Activated CD8-positive, alpha-beta memory T cell treated with anti-CD3 and anti-CD28 coated beads, Interleukin-2, amount 50 U/mL, for 24 hours (primary cell): ENCODE measurements around the gene IMP3.

ENCODE experiments used
- DNase-seq: peaks from one replicate; pipeline ENCODE4 v3.0.0-alpha.2; 2020; ENCODE audit errors: extremely low read depth

The IMP3 gene

DNA sequence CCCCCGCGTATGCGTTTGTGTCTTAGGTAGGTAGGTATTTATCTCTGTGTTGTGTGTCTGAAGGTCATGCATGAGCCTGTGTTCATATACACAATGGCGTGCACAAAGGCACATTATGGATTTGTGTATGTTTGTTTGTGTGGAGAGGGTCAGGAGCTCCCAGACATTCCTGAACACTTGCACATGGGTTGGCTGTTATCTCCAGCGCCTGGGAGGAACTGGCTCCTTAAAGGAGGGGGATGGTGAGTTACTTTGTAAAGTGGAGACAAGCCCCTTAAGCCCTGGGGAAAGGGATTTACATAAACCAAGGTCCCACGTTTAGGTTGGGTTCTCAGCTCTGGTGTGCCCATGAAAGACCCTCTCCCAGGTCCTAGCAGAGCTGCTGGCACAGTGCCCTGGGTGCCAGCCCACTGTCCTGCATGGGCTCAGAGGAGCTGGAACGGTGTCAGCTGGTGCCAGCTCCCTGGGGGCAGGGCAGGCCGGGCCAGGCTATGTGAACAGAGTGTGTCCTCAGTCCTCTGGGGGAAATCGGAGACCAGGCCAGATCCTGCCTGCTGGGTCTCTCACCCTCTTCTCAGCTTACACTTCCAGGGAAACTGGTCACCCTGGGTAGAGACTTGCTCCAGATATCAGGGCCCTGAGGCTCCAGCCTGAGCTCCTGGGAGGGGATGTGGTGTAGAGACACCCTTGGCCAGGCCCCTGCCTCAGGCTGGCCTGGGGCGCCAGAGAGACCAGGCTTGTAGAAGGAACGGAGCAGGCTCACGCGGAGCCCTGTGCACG is 32.8 kb upstream of the IMP3 start:
- no peak for DNase-seq

DNA sequence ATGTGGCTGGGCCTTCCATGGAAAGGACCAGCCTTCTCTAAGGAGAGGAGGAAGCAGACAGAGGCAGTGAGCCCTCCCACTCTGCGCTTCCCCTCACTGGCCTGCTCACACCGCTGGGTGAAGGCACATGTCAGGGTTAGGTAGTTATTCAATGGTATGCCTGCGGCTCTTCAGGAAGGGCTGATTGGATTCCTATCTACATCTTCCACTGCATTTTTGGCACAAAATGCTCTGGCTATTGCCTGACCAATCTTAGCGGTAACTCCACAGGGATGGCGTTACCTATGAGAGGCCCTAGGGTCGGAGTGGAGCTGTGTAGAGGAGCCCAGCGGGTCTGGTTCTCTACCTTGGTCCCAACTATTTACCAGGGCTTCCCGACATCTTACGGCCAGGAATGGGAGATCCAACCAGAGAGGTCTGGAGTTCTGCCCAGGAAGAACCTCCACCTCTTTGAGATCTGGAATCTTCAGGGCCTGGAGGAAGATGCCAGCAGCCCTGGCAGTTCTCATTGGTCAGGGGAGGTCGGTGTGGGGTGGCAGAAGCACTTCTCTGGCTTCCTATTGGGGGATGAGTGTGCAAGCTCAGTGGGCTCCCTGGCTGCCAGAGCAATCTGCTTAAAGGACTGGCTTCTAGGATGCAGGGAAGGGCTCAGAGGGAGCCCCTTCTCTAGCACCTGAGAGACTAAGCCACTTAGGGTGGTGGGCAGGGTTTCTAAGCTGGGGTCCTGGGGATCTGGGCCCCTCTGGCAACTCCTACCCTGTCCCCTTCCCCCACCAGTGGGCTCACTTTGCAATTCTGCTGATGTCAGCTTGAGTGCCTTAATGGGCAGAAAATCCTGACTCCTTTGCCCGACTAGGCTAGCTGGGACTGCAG is 31.9 kb upstream of the IMP3 start:
- DNase-seq: no peak

DNA sequence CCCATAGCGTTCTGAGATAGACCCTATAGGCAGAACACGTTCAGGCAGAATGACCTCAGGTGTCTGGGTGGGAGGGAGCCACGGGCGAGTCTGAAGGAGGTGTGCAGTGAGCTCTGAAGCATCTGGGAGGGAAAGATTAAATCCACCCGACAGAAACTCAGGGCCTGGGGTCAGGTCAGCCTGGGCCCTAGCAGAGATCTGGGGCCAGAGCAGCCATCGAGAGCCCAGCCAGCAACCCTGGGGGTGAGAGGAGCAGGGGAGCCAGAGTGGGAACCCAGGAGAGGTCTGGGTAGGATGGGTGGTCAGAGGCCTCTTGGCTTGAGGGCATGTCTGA is 29.8 kb upstream of the IMP3 start:
- no peak for DNase-seq

DNA sequence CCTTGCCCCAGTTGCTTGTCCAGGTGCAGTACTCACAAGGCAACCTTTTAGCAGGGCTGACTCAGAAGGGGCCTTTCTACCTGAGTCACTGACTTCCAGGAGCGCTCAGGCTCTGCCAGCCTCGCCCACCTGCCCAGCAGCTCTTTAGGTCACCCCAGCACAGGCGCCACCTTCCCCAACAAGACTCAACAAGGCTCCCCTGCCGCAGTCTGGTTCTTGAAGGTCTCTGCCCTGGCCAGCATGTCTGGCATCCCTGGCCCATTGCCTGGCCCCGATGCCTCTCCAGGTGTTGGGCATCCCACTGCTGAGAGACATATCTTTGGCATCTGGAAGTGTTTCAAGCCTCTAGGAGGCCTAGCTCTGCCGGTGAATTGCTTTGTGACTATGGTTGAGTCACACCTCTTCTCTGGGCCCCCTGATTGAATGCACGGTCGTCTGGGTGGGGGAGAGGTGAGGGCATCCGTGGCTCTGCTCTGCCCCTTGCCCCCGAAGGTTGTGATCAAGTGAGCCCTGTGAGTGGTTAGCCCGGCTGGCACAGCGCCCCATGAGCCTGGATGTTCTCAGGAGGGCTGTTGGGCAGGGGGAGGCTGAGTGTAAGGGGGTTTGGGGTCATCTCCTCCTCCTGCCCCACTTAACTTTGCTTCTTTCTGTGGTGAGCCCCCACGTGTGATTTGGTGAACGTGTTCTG is 29.3 kb upstream of the IMP3 start:
- DNase-seq: no peak

DNA sequence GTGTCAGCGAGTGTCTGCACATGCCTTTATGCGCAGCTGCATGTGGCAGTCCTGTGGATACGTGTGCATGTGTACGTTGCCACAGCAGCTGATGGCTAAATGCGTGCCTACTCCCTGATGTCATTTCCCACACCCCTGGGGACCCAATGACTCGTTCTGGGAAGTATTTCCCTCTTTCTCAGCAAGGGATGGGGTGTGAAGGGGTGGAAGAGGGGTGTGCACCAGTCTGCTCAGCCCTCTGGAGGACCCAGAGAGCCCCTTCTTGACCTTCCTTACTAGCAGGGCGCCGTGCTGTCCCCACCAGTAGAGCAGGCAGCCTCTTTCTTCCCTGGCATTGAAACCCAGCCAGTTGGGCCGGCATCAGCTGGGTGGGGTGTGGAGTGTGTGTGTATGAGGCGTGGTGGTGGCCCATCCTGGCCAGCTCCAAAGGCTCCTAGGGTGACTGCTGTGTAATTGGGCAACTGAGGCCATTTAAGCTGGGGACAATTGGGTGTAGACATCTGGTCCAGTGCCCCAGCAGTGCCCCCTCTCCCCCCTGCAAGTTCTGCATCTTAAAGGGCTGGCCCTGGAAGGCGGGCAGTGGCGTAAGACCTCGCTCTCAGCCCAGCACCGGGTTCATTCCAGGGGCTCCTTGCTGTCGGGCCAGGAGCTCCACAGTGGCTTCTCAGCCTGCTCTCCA is 26.9 kb upstream of the IMP3 start:
- DNase-seq: no peak

DNA sequence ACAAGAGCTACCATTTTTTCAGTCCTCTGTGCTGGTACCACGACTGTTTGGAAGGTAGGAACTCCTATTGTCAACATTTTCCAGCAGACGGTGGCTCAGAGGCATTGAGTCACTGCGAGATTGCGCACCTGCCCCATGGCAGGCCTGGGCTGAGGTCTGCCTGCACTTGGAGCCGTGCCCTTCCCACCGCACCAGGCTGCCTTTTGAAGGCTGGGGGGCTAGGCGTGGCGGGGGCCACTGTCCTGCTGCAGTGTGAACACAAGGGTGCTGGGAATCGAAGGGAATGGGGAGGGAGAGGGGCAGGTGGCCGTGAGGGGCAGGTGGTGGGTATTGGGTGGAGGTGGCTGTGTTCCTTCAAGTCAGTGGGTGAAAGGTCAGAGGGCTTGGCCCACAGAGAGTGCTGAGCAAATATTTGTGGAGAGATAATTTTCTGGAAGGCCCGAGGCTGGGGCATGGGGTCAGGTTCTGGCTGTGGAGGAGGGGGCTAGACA is 24.0 kb upstream of the IMP3 start:
- DNase-seq: no peak

DNA sequence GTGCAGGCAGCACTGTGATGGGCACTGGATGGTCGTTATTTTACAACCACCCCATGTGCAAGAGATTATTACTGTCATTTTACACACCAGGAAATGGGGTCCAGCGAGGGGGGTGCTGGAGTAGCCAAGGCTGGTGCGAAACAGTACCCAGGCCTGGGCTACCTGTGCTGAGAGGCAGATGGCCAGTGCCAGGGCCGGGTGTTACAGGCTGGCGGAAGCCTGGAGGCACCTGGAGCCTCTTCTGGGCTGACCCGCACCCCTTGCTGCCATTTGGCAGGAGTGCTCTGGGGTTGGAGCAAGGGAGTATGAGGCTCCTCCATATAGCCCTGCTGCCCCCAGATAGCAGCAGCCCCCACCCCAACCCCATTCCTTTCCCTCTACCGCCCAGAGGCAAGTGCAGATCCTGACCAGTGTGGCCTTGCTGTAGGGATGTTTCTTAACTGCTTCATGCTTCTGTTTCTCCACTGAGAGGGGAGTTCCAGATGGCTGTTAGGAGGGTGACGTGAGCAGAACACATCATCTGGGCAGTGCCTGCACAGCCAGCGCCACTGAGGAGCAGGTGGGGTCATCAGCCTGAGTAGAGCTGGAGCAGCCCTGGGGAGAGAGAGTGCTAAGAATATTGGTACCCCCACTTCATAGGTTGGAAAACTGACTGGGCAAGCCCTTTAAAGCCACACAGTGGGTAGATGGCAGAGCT is 22.9 kb upstream of the IMP3 start:
- DNase-seq: no peak

DNA sequence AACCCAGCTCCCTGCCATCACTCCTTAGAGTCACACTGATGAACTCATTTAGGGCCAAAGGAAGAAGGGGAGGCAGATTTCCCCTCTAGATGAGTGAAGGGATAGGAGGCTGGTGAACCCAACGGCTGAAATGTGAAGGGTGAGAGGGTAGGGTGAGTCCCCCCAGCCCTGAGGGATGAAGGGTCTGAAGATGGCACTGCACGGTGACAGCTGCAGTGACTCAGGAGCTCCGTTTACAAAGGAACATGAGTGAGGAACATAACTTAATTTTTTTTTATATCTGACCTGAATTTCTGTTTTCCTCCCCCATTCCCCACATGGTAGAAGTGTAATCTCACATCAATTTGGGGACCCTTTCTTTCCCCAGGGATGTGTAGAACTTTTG is 21.7 kb upstream of the IMP3 start:
- DNase-seq: no peak

DNA sequence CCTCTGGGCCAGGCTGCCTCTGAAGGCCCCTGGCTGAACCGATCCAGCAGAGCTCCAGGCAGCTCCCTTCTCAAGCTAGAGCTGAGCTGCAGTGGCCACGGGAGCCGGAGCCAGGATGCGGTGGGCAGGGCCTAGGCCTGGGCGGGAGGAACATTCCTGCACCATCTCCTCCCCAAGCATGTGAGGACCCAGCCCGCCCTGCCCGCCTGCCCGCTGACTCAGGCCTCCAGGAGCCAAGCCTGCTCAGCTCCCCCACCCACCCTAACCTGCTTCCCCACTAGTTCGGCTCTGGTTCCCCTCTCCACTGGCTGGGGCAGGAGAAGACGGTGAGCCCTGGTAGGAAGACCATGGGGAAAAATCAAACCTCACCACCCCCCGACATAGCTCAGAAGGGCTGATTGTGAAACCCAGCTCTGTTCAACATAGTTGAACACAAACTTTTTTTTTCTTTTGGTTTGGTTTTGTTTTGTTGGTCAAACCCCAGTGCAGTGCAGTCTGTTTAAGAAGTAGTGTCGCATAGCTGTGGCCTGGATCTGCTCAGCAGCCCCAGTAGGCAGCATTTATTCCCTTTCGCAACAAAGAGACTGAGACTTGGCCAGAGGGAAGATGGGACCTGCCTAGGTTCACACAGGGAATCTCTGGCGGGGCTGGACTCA is 21.2 kb upstream of the IMP3 start:
- DNase-seq: no peak

DNA sequence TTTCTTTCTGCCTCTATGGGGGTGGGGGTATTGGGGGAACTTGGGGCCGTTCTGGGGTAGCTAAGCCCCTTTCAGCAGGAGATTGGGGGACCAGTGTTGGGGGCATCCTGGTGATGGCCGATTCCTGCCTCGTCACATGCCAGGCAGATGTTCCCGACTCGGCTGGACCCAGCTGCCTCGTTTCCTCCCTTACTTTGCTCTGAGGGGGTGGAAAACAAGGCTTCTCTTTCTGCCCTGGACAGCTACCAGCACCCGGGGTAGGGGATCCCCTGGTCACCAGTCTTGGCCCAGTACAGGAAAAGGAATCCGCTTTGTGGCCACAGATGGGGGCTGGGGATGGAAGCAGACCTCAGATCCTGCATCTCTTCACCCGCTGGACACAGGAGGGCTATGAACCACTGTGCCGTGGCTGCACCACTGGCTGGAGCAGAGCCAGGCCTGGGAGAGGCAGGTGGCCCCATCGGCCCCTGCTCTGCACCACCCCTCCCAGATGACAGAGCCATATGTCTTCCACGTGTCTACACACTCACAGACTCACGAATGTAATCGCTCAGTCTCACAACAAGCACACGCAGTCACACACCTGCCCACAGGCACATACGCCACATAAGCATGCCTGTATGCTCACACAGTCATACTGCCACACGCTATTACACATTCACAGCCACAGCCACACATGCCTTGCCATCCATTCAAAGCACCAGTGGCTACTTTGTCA is 20.1 kb upstream of the IMP3 start:
- no peak for DNase-seq

DNA sequence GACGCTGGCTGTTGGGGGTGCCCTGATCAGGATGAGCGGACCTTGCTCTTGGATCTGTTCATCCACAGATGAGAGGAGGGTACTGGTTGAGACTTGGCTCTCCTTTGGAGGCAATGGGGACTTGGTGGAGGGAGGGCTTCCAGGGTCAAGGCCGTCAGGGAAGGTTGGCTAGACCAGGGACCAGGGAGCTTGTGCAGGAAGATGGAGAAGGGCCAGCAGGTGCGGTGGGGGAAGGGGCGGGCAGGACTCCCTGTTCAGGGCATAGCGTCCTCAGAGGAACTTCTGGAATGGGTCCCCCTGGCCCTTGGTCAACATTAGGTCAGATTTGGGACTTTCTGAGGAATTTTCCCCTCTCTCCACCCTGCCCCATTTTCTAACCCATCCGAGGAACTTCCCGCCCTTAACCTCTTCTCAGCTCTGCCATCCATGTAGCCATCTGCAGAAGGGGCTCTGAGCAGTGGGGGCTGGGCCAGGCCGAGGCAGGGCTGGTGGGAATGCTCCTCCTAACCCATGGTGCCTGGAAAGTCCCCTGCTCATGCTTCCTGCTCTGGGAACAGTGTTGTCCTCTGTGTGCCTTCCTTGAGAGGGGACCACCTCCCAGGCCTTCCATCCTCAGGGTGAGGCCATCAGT is 19.2 kb upstream of the IMP3 start:
- DNase-seq: no peak

DNA sequence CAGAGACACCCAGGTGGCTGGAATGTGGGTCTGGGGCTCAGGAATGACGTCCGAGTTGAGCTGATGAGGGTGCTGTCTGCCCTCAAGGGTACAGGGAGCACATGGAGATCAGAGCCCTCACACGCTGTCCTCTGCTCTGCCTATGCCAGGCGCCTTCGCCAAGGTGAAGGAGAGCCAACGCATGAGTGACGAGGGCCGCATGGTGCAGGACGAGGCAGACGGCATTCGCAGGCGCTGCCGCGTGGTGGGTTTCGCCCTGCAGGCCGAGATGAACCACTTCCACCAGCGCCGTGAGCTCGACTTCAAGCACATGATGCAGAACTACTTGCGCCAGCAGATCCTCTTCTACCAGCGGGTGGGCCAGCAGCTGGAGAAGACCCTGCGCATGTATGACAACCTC is 16.8 kb upstream of the IMP3 start:
- DNase-seq: no peak

DNA sequence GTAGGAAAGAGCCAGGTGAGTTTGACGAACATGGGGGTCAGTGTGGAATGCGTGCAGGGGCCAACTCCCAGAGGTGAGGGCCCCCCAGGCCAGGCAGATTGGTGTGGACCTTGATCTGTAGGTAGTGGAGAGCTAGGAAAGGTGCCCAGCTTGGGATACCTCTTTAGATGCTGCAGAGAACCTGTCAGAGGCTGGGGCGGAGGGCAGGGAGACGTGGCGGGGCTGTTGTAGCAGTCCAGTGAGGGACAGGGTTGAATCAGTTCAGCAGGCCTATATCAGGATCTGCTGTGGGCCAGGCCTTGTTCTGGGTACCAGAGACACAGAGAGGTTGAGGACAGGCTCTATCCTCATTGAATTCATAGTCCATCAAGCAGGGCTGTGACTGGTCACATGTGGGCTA is 16.3 kb upstream of the IMP3 start:
- DNase-seq: no peak

DNA sequence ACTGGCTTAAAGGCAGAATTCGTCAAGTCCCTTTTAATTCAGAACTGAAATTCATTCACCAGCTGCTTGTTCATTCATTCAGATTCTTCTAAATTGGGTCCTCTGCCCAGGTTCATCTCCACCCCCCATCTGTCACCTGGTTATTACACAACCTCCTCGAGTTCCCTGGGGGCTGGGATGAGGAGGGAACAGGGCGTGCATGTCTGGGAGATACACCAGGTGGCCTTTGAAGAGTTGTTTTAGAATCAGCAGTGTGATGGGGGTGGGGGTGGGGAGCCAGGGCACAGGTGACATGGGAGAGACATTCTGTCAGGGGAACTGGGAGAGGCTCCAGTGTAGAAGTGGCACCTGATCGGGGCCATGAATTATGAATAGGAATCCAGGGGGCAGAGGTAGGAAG is 15.9 kb upstream of the IMP3 start:
- no peak for DNase-seq

DNA sequence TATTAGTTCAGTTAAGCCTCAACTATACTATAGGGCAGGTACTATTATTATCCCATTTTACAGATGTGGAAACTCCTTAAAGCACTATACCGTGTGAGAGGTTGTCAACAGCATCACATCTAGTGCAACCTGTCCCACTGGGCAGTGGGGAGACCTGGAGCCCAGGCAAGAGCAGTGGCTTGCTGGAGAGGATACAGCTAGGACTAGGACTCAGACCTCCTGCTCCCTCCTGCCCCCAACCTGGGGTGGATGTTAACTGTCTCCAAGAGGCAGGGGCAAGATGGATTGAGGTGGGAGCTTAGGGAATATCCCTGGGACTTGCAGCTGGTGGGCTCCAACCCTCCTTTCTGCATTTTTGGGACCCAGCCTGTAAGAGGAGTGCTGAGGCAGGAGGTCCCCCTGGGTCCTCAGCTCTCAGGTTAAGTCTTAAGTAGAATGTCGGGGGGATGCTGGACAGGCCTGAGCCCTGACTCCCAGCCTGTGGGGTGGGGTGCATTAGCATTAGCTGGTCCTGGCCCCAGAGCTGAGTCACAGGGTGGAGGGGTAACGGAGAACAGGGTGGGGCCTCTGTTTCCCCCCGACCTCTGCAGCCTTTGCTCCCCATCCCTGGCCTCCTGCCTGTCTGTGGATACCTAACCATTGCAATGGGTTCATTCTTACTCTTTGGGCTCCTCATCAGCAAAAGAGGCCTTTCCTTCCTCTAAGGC is 14.3 kb upstream of the IMP3 start:
- no peak for DNase-seq

DNA sequence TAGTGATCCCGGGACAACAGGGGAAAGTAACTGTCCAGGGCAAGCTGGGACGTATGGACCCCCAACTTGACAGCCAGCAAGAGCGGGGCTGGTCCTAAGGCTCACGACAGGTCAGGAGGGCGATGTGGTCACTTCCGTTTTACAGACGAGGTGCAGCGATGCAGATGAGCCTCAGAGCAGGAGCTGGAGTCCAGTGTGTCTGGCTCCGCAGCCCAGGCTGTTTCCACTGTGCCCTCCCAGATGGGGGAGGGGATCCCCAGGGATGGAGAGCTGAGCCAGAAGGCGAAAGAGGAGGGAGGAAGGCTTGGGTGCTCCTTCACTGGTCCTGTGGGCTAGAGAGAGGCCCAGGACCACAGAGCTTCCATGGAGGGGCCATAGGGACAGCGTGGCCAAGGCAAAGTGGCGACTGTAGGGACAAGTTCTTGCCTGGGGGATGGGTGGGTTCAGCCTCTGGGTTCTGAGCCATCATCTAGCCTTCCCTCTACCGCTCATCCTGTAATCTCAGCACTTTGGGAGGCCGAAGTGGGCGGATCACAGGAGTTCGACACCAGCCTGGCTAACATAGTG is 13.4 kb upstream of the IMP3 start:
- no peak for DNase-seq

DNA sequence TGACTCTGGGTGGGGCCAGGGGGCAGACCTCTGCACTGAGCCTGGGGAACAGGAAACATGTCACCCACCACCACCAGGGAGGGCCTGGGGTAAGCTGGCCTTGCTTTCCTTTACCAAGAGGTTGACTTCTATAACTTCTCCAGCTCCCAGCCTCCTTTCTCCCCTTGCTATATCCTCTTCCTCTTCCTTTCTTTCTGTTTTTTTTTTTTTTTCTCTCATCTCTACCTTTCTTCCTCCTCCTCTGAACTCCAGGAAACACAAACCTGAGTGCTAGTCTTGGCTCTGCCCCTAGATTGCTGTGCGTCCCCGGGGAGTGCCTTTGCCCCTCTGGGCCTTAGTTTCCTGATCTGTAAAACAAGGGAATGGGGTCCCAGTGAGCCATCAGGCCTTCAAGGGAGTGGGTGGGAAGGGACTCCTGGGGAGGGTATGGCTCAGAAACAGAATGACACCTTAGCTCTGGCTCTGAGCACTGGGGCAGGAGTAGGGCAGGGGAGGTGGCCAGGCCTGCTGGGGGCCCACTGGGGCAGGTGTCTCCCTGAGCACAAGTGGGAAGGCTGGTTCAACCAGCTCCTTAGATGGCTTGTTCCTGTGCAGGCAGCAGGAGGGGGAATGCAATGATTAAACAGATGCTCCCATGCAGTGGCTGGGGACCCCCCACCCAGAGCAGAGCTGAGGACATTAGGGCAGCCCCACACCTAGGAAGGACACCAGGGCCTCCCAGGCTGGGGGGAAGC is 12.0 kb upstream of the IMP3 start:
- DNase-seq: no peak
